ENCODE results near the gene ZNF222. TPM values are rescaled to one million over a fixed set of nuclear protein-coding genes. Genes with fewer than 3 reads are reported as not detected.

Gene ZNF222
- total and polyA plus RNA-seq, 2 of the 8 experiments (the other 6 are each of a cell fraction or from before 2014, with no cell fraction given), result 1.7 to 3.4 TPM

DNA sequence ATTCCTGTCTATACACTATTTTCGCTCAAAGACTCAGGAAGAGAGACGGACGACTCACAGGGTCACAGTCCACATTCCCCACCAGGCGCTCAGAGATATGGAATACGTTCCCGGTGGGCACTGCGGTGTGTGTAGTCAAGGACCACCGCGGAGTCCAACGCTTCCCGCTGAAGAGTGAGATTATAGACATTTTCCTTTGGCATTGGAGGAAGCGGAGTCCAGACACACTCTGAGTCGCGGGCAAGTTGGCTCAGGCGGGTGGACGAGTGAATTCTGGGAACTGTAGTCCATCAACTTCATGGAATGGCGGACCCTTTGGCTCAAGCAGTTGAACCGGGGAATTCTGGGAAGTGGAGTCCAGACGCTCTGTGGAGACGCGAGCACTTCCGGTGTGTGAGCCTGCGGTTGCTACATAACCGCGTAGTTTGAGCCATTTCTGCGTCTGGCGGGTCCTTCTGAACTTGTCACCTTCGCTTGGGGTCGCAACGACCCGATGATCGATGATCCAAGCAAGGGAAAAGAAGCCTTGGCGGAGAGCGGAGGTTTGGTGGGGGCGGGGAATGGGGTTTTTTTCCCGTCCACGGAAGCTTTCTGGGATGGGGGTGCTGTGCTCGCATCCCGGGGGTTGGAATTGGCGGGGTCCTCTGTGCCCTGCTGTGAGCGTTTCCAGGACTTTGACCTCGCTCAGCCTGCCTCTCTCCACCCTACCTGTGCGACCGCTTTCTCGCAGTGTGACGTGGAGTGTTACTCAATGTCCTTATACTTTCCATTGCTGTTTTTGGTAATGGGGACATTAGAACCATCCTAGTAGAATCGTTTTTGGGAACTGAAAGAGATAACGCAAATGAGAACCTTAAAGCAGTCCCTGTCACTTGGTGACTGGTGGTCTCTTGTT is 22.4 kb upstream of the ZNF222 start, which contains the start of gene ZNF230 (continued):
- TF ChIP-seq SAP30 (IDR thresholded peaks at IDR 0.05; ENCODE audit: insufficient read depth, insufficient replicate concordance, low read length) (no peak), ASH2L (IDR thresholded peaks at IDR 0.05; ENCODE audit: low read length) (peak; percentile 69), NRF1 (IDR thresholded peaks at IDR 0.05; ENCODE audit: low read depth, low read length) (no peak), TAF1 (IDR thresholded peaks at IDR 0.05; ENCODE audit: low read depth, low read length) (peak; percentile 49), RFX5 (IDR thresholded peaks at IDR 0.05; ENCODE audit: borderline replicate concordance, low read depth, low read length) (no peak), BACH1 (IDR thresholded peaks at IDR 0.05; ENCODE audit: low read length) (no peak), GABPA (IDR thresholded peaks at IDR 0.05; ENCODE audit: borderline replicate concordance, insufficient read depth, low read length) (peak; percentile 85; the same call in 1 of the 2 replicates), MAFK (IDR thresholded peaks at IDR 0.05; ENCODE audit: low read depth, low read length) (no peak), POLR2A (IDR thresholded peaks at IDR 0.05; ENCODE audit: control extremely low read depth in 1 of 2, low read depth in 2 of 2, low read length in 2 of 2) (no peak), SIX5 (IDR thresholded peaks at IDR 0.05; ENCODE audit: low read depth, low read length) (peak; percentile 95), SIN3A (conservative IDR thresholded peaks at IDR 0.05 in 1 of 2, IDR thresholded peaks at IDR 0.05 in 1 of 2; ENCODE audit: low read depth in 1 of 2, low read length in 2 of 2) (peak in 1 of 2 experiments; percentile 64; a peak in 1 of 4 replicates), RBBP5 (IDR thresholded peaks at IDR 0.05; ENCODE audit: borderline replicate concordance, low read depth, low read length) (peak; percentile 36; the same call in 1 of the 2 replicates), ATF2 (IDR thresholded peaks at IDR 0.05; ENCODE audit: low read length) (no peak), SP4 (IDR thresholded peaks at IDR 0.05; ENCODE audit: low read length) (no peak), CHD2 (IDR thresholded peaks at IDR 0.05; ENCODE audit: low read length) (no peak), CEBPB (IDR thresholded peaks at IDR 0.05; ENCODE audit: low read depth, low read length) (peak; percentile 87), RAD21 (IDR thresholded peaks at IDR 0.05 in 1 of 2, conservative IDR thresholded peaks at IDR 0.05 in 1 of 2; ENCODE audit: low read depth in 2 of 2, low read length in 2 of 2) (no peak), POLR2AphosphoS5 (IDR thresholded peaks at IDR 0.05; ENCODE audit: low read depth, low read length) (no peak), YY1 (IDR thresholded peaks at IDR 0.05; ENCODE audit: low read depth, low read length) (peak; percentile 97), KDM4A (IDR thresholded peaks at IDR 0.05; ENCODE audit: low read depth, low read length, severe bottlenecking) (peak; percentile 96), SRF (IDR thresholded peaks at IDR 0.05; ENCODE audit: low read depth, low read length) (no peak)
- TF ChIP-seq, protein P1, sequence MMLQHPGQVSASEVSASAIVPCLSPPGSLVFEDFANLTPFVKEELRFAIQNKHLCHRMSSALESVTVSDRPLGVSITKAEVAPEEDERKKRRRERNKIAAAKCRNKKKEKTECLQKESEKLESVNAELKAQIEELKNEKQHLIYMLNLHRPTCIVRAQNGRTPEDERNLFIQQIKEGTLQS (IDR thresholded peaks at IDR 0.05; ENCODE audit: insufficient read depth, low read depth, low read length), result no peak

Data from H1 (cell line).